Gastrocnemius medialis (tissue), 4 donors: ENCODE results near the gene PPP1R7. TPM values are rescaled to one million over a fixed set of nuclear protein-coding genes. Genes with fewer than 3 reads are reported as not detected.

Experiments
- ATAC-seq, 2 donors: fragments of 150-250 bp; one replicate each; pipeline ENCODE4 v1.9.1; 2016
- DNase-seq, 2 donors: peaks; one replicate each; pipeline ENCODE4 v3.0.0-alpha.2; 2019
- H3K27ac ChIP-seq, 4 donors: fragments of 200-600 bp; sonication (generic); 1 replicate in 1 of 4; 2 replicates in 3 of 4; pipeline ENCODE4 v1.5.1; 2016 to 2018; ENCODE audit warnings: mild to moderate bottlenecking in 2 of 4, moderate library complexity in 1 of 4
- H3K27me3 ChIP-seq, 3 donors: fragments of 200-600 bp; sonication (generic) in 2 of 3; 1 replicate in 1 of 3; 2 replicates in 2 of 3; pipeline versions ENCODE4 v1.5.1 to v1.6.0; 2016 to 2019; ENCODE audit warnings: mild to moderate bottlenecking in 1 of 3, moderate library complexity in 1 of 3
- H3K36me3 ChIP-seq, 2 donors: fragments of 200-600 bp; sonication (generic) in 1 of 2; one replicate each; pipeline ENCODE4 v1.5.1; 2017 to 2018
- H3K4me1 ChIP-seq, 2 donors: fragments of 200-600 bp; sonication (generic) in 1 of 2; one replicate each; pipeline ENCODE4 v1.5.1; 2016 to 2017; ENCODE audit warnings: mild to moderate bottlenecking in 2 of 2
- H3K4me3 ChIP-seq, 4 donors: fragments of 200-600 bp; sonication (generic) in 3 of 4; 1 replicate in 1 of 4; 2 replicates in 3 of 4; pipeline ENCODE4 v1.5.1; 2016 to 2019; ENCODE audit warnings: mild to moderate bottlenecking in 2 of 4
- H3K9me3 ChIP-seq, 3 donors: fragments of 200-600 bp; sonication (generic) in 2 of 3; 1 replicate in 1 of 3; 2 replicates in 2 of 3; pipeline ENCODE4 v1.5.1; 2016 to 2019
- CTCF ChIP-seq, 5 experiments: fragments of 450-650 bp in 3 of 5; fragments of 200-600 bp in 2 of 5; sonication (generic) in 2 of 5; IDR thresholded peaks in 4 of 5; conservative IDR thresholded peaks in 1 of 5; 1 replicate in 4 of 5; 2 replicates in 1 of 5; pipeline ENCODE4 v1.5.1; 2016 to 2019; ENCODE audit warnings: antibody characterized with exemption in 5 of 5, mild to moderate bottlenecking in 3 of 5, moderate library complexity in 3 of 5
- POLR2A ChIP-seq, 2 donors: fragments of 450-650 bp; IDR thresholded peaks; one replicate each; pipeline ENCODE4 v1.6.1; 2017; ENCODE audit warnings: antibody characterized with exemption in 2 of 2, mild to moderate bottlenecking in 2 of 2, moderate library complexity in 2 of 2
- in situ Hi-C, 4 donors: fragments of 200-750 bp; cut with MboI; loops; one replicate each; pipeline versions ENCODE4 v1.15.0 to v1.8.0; 2017; ENCODE audit warnings: low sequenced_read_pairs in 4 of 4
- intact Hi-C: fragments of 100-400 bp; cut with DNase I; formaldehyde crosslinking; loops from one replicate; pipeline ENCODE4 v1.15.1; 2023; ENCODE audit warnings: low total_unique reads
- total RNA-seq, 4 donors: library from RNA; depleted of rRNA; stranded (reverse); fragments of >200 nt; gene quantifications; one replicate each; pipeline versions ENCODE4 v1.1.0 to v1.2.3, GENCODE V29; 2016

PPP1R7 gene
- total RNA-seq, 4 donors from 2014 or later, result 58.6 to 87.8 (median 67.2) TPM

GRCh38 chr2:241219856-241220356, 69.6 kb downstream of the PPP1R7 start:
- no peak overlapping the region for H3K27ac ChIP-seq
- DNase-seq (no peak), ATAC-seq (no peak)
- peaks cover 4 to 16% of the 10 kb centered on the region in 2 donors for H3K4me1 ChIP-seq
- no peak overlapping the region for H3K4me3 ChIP-seq
- TF ChIP-seq CTCF (IDR thresholded peaks at IDR 0.05 in 4 of 5, conservative IDR thresholded peaks at IDR 0.05 in 1 of 5), result no peak
- no peak for TF ChIP-seq POLR2A (IDR thresholded peaks at IDR 0.05)
- no peaks in the 10 kb centered on the region for H3K36me3 ChIP-seq
- no peaks in the 10 kb centered on the region for H3K9me3 ChIP-seq
- H3K27me3 ChIP-seq, result no peaks in the 10 kb centered on the region
- in situ Hi-C loops (no loop called here), intact Hi-C loops (loop anchor here (2.0 to 10.0 kb wide), 6 partner anchors 52 to 658 kb away; partner anchors contain the start of genes DUSP28, FARP2, HDLBP and MTERF4)

GRCh38 chr2:241223211-241224017, 73.1 kb downstream of the PPP1R7 start:
- DNase-seq (no peak), ATAC-seq (peak in 1 of 2 donors; percentile 31)
- Histone ChIP-seq H3K4me3 (no peak overlapping the region), H3K27me3 (no peaks in the 10 kb centered on the region), H3K4me1 (peaks cover 4 to 8% of the 10 kb centered on the region in 2 donors), H3K27ac (no peak overlapping the region), H3K36me3 (peaks cover 0 to 27% of the 10 kb centered on the region in 2 donors), H3K9me3 (no peaks in the 10 kb centered on the region)
- intact Hi-C loops, result no loop called here
- TF ChIP-seq POLR2A (IDR thresholded peaks at IDR 0.05), result no peak
- no peak for TF ChIP-seq CTCF (IDR thresholded peaks at IDR 0.05 in 4 of 5, conservative IDR thresholded peaks at IDR 0.05 in 1 of 5)
- in situ Hi-C loops, result no loop called here

- H3K27ac ChIP-seq, result no peak overlapping the region
- in situ Hi-C loops, result no loop called here
- peak in 1 of 2 donors; percentile 21 for ATAC-seq
These were observed 74.0 kb downstream of the PPP1R7 start for GRCh38 chr2:241224018-241224850.

More at GRCh38 chr2:241224018-241224850, 74.0 kb downstream of the PPP1R7 start:
- intact Hi-C loops, result no loop called here
- TF ChIP-seq CTCF (IDR thresholded peaks at IDR 0.05 in 4 of 5, conservative IDR thresholded peaks at IDR 0.05 in 1 of 5) (no peak), POLR2A (IDR thresholded peaks at IDR 0.05) (no peak)
- DNase-seq, result no peak
- Histone ChIP-seq H3K4me1 (peaks cover 0 to under 1% of the 10 kb centered on the region in 2 donors), H3K9me3 (no peaks in the 10 kb centered on the region), H3K36me3 (peaks cover 0 to 35% of the 10 kb centered on the region in 2 donors), H3K27me3 (no peaks in the 10 kb centered on the region), H3K4me3 (no peak overlapping the region)
